Thyroid gland (tissue), 4 donors: ENCODE results near the gene VWA5B1. TPM values are rescaled to one million over a fixed set of nuclear protein-coding genes. Genes with fewer than 3 reads are reported as not detected.

Source experiments
- DNase-seq, 2 donors: peaks; one replicate each; pipeline ENCODE4 v3.0.0-alpha.2; 2019
- H3K27ac ChIP-seq, 3 donors: fragments of 200-600 bp; sonication (generic); 1 replicate in 2 of 3; 2 replicates in 1 of 3; pipeline ENCODE4 v1.5.1; 2016 to 2019; ENCODE audit warnings: mild to moderate bottlenecking in 1 of 3, moderate library complexity in 1 of 3
- H3K27me3 ChIP-seq: fragments of 200-600 bp; sonication (generic); one replicate; pipeline ENCODE4 v1.5.1; 2019
- H3K36me3 ChIP-seq, 2 donors: fragments of 200-600 bp; sonication (generic); one replicate each; pipeline ENCODE4 v1.5.1; 2016 to 2019
- H3K4me1 ChIP-seq, 2 donors: fragments of 200-600 bp; sonication (generic); one replicate each; pipeline ENCODE4 v1.5.1; 2017 to 2019
- H3K4me3 ChIP-seq, 3 donors: fragments of 200-600 bp; sonication (generic); replicated peaks in 1 of 3; 1 replicate in 2 of 3; 2 replicates in 1 of 3; pipeline ENCODE4 v1.5.1; 2016; ENCODE audit warnings: mild to moderate bottlenecking in 1 of 3
- H3K9me3 ChIP-seq: fragments of 200-600 bp; sonication (generic); one replicate; pipeline ENCODE4 v1.5.1; 2017
- CTCF ChIP-seq, 6 experiments: fragments of 200-600 bp in 3 of 6; fragments of 450-650 bp in 3 of 6; sonication (generic) in 3 of 6; IDR thresholded peaks; one replicate each; pipeline ENCODE4 v1.5.1; 2016 to 2019; ENCODE audit warnings: antibody characterized with exemption in 6 of 6, mild to moderate bottlenecking in 2 of 6, inconsistent platforms in 1 of 6, moderate library complexity in 1 of 6
- POLR2A ChIP-seq, 2 donors: fragments of 450-650 bp; IDR thresholded peaks; one replicate each; pipeline ENCODE4 v1.6.1; 2017; ENCODE audit warnings: antibody characterized with exemption in 2 of 2, mild to moderate bottlenecking in 2 of 2, moderate library complexity in 1 of 2
- WGBS, 2 donors: methylation state at CpG; one replicate each; pipeline ENCODE4 v1.1.5; 2017; 5-methylcytosine and 5-hydroxymethylcytosine counted together
- intact Hi-C: fragments of 100-400 bp; cut with DNase I; formaldehyde crosslinking; loops from one replicate; pipeline ENCODE4 v1.15.1; 2023
- total RNA-seq, 4 donors: library from RNA; depleted of rRNA; stranded (reverse); fragments of >200 nt; gene quantifications; one replicate each; pipeline ENCODE4 v1.2.3, GENCODE V29; 2016

Gene VWA5B1
- total RNA-seq, 4 donors from 2014 or later = 0.45 TPM; not detected in 3

GRCh38 chr1:20324704-20325406, 34.2 kb downstream of the VWA5B1 start:
- no peak for TF ChIP-seq CTCF (IDR thresholded peaks at IDR 0.05)
- no peak for TF ChIP-seq POLR2A (IDR thresholded peaks at IDR 0.05)
- Histone ChIP-seq H3K27me3 (no peaks in the 10 kb centered on the region), H3K4me3 (no peak overlapping the region), H3K36me3 (no peaks in the 10 kb centered on the region), H3K9me3 (no peaks in the 10 kb centered on the region), H3K27ac (no peak overlapping the region), H3K4me1 (peaks cover 0 to 4% of the 10 kb centered on the region in 2 donors)
- DNase-seq = no peak
- intact Hi-C loops = no loop called here
- WGBS, 2 donors = 77 to 79% methylated on average over 8 of the region's 8 CpGs

DNA sequence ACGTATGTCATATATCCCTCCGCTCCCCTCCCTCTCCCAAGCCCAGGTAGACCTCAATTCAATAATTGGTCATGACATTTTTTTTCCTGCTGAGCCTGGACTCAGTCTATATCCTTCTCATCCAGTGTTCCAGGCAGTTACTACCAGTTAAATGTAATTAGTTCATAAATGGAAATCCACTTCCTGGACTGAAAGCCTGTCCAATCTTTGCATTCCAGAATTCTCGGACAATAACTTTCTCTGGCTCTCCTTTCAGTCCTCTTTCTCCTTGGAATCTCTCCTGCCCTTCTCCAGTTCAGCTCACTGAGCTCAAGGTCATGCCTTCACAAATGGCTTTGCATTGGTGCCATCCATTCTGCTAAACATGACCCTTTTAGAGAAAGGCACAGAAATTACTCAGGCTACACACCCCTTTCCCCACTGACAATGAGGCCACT, 34.8 kb downstream of the VWA5B1 start:
- DNase-seq = no peak
- no peaks in the 10 kb centered on the region for H3K9me3 ChIP-seq
- peaks cover 0 to 4% of the 10 kb centered on the region in 2 donors for H3K4me1 ChIP-seq
- TF ChIP-seq CTCF (IDR thresholded peaks at IDR 0.05) (no peak), POLR2A (IDR thresholded peaks at IDR 0.05) (no peak)
- 65 to 73% methylated on average over 3 of the region's 3 CpGs for WGBS, 2 donors
- no peaks in the 10 kb centered on the region for H3K27me3 ChIP-seq
- no peak overlapping the region for H3K4me3 ChIP-seq
- intact Hi-C loops = no loop called here
- H3K36me3 ChIP-seq = no peaks in the 10 kb centered on the region
- no peak overlapping the region for H3K27ac ChIP-seq

DNA sequence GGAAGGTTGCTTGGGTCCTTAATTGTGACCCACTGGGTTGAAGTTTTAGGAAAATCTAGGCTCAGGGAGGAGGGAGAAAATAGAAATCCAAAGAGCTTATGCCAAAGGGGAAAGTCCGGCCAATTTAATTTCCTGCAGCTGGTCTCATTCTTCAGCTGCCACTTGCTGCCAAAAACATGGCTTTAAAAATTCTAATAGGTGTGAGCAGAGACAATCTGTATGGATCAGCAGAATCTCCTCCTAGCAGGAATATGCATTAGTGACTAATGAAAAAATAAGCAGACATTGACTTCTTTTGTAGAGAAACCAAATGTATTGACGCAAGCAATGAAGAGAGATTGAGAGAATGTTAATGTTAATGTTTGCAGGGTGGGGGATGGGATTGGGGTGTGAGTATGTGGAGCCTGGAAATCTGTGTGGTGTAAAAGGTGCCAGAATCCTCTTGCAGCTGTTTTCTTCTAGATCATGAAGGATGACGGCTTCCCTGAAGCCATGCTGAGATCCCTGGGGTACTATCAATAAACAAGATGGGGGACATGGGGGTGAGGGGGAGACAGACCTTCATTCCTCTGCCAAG, 35.3 kb downstream of the VWA5B1 start:
- H3K4me3 ChIP-seq = no peak overlapping the region
- no peaks in the 10 kb centered on the region for H3K9me3 ChIP-seq
- no peaks in the 10 kb centered on the region for H3K36me3 ChIP-seq
- WGBS, 2 donors = 63 to 66% methylated on average over 3 of the region's 3 CpGs
- H3K27ac ChIP-seq = no peak overlapping the region
- TF ChIP-seq CTCF (IDR thresholded peaks at IDR 0.05) (no peak), POLR2A (IDR thresholded peaks at IDR 0.05) (no peak)
- H3K4me1 ChIP-seq = peaks cover 0 to 4% of the 10 kb centered on the region in 2 donors
- no peak for DNase-seq
- no peaks in the 10 kb centered on the region for H3K27me3 ChIP-seq
- intact Hi-C loops = no loop called here

DNA sequence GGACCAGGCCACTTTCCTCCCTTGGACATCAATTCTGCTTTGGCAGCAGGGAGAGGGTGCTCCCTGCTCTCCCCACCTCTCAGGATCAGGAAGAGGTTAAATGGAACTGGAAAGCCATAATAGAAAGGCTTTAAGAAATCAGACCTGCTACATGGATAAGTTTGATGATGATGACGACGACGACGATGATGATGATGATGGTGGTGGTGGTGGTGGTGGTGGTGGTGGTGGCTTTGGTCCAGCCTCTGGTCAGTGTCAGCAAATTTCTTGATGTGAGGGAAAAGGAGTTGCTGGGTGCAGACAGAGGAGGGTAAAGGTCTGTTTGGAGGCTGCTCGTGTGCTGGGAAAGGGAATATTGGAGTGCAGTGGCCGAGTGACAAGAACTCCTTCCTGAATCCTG, 36.8 kb downstream of the VWA5B1 start:
- Histone ChIP-seq H3K9me3 (no peaks in the 10 kb centered on the region), H3K36me3 (no peaks in the 10 kb centered on the region), H3K4me1 (peaks cover 0 to 4% of the 10 kb centered on the region in 2 donors), H3K27me3 (no peaks in the 10 kb centered on the region), H3K27ac (no peak overlapping the region), H3K4me3 (no peak overlapping the region)
- no peak for DNase-seq
- WGBS, 2 donors = 77 to 85% methylated on average over 6 of the region's 6 CpGs
- intact Hi-C loops = no loop called here
- no peak for TF ChIP-seq POLR2A (IDR thresholded peaks at IDR 0.05)
- no peak for TF ChIP-seq CTCF (IDR thresholded peaks at IDR 0.05)

DNA sequence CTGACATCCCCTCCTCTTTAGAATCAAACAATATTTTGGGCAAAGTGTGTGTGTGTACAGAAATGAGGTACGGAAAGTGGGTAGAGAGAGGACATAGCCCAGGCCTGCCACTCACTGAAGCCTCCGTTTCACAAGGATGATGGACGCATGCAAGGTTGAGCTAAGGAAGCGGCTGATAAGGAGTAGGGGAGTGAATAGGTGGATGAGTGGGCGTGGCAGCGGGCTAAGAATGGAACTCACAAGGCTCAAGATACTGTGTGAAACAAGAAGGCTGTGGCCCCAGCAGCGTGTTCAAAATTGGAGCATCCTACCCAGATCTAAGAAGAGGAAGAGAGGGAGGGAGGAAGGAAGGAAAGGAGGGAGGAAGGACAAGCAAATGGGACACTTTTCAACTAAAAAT, 37.5 kb downstream of the VWA5B1 start:
- no peak overlapping the region for H3K27ac ChIP-seq
- TF ChIP-seq CTCF (IDR thresholded peaks at IDR 0.05) (no peak), POLR2A (IDR thresholded peaks at IDR 0.05) (no peak)
- no peaks in the 10 kb centered on the region for H3K27me3 ChIP-seq
- no peak overlapping the region for H3K4me3 ChIP-seq
- no peaks in the 10 kb centered on the region for H3K9me3 ChIP-seq
- H3K36me3 ChIP-seq = no peaks in the 10 kb centered on the region
- intact Hi-C loops = no loop called here
- DNase-seq = no peak
- 83 to 89% methylated on average over 7 of the region's 7 CpGs for WGBS, 2 donors
- peaks cover 0 to 4% of the 10 kb centered on the region in 2 donors for H3K4me1 ChIP-seq
